Amniotic stem cell (primary cell): ENCODE results near the gene SHISA8.
"Not testable (repeated sequence)": the region's sequence is repeated elsewhere in the genome, so short reads cannot be mapped to it uniquely, and the experiment has no call there.

Experiments
- DNase-seq: peaks from one replicate; lab custom pipeline; 2025; lab: John Stamatoyannopoulos, UW

SHISA8 gene

GRCh38 chr22:41898645-41899044, 16.2 kb downstream of the SHISA8 start:
- no peak for DNase-seq

DNA sequence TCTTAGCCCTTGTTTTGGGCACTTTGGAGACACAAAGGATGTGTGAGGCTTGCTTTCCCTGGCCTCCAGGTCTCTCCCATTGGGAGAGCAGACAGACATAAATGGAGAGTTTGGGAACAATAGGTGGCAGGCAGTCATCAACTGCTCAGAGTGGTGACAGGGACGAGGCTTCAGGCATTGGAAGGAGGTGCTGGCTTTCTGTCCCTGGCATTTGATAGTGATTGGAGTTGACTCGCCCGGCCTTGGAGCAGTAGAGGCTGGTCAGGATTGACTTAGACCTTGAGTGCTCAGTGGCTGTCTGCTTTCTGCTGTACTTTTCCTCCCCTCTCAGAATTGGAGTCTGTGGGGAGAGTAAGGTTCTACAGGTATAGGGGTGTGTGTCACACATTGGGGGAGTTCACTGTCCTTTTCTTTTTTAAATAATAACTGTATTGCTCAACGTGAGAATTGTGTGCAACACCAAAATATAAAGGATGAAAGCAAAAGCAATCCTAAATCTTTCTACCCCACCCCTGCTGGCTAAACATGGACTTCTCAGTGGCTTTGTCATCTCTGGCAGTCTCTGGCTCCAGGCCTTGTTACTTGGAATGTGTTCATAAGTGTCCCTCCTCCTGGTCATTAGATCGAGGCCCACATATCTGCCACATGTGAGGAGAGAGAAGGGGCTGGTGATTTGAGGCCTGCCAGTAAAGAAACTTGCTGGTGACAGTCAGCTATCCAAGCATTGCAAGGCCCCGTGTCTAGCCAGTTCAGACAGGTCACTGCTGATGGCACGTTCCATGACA, 21.1 kb downstream of the SHISA8 start:
- no peak for DNase-seq

- DNase-seq: no peak
Measured at GRCh38 chr22:41892721-41893120, 22.2 kb downstream of the SHISA8 start.

DNA sequence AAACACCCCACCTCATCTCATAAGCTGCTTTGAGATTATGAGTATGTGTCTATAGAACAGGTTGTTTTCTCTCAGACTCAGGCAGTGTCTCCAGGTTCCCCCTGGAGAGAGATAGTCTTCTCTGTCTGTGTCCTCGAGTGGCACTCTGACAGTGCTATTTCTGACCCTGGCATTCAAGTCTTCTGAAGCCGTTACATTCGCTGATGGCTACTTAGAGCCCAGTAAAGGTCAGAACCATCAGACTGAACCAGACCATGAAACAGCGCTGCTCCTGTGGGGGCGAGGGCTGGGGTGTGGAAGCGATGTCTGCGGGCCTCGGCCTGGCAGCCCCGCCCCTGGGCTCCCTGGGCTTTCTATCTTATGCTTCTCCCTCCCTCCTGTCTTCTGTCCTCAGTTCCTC, 23.5 kb downstream of the SHISA8 start:
- DNase-seq: no peak

DNA sequence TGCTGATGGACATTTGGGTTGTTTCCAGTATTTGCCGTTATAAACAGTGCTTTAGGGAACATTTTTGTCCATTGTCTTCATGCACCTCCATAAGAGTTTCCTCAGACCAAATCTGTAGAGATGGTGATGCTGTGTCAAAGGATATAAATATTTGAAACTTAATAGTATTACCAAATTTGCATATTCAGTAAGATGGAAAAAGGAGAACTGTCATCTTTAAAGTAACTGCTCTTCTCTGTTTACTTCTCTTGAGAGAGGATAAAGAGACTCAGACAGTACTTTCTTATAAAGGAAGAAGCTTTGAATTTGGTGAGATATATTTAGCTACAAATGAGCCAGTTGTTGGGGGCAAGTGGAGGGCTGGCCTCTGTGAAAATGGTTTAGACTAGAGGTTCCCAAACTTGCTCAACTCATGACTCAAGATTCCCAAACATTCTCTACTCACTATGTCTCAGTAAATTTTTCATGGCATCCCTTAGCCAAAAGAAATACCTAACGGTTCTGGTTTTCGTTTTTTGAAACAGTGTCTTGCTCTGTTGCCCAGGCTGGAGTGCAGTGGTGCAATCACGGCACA, 26.2 kb downstream of the SHISA8 start:
- DNase-seq: no peak

DNA sequence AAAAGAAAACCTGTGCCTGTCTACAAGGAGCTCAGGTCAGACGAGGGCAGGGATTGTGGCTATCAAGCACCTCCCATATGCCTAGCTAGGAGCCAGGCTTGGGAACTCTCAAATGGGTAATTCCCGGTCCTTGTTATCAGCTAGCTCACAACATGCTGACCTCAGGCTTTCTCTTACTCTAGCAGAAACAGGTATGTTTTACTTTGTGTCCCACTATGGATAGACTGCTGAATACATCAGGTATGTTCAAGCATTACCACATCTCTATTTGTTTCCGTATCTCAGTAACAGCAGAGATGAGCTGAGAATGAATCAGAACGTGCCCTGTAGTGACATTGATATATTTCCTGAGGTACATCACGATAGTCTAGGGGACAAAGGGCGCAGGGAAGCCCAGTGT, 29.4 kb downstream of the SHISA8 start:
- DNase-seq: no peak

GRCh38 chr22:41885116-41885515, 29.8 kb downstream of the SHISA8 start:
- no peak for DNase-seq

DNA sequence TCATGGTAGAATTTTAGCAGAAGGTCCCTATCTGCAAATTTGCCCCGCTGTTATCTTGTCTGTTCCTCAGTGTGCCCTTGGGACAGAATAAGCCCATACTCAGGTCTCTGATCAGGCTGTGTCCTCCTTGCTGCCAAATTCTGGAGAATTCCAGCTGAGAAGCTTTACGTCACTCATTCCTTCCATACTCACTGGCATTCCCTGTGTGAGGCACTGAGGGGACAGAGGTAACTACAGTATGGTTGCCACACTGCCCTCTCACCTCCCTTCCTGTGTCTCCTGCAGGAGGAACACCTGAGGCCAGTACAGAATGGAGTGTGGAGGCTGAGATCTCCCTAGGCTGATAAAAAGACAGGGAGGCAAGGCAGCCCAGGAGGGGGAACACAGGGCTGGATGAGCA, 31.5 kb downstream of the SHISA8 start:
- no peak for DNase-seq

DNA sequence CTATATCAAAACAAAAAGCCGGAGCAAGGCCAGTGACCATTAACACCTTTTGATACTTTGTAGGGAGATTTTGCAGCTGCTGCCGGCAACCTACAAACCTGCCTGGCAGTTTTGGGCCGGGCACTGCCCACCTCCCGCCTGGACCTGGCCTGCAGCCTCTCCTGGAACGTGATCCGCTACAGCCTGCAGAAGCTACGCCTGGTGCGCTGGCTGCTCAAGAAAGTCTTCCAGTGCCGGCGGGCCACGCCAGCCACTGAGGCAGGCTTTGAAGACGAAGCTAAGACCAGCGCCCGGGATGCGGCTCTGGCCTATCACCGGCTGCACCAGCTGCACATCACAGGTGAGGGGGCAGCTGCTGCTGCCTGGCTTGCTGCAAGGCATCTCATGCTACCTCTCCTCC, 34.2 kb downstream of the SHISA8 start:
- DNase-seq: no peak

DNA sequence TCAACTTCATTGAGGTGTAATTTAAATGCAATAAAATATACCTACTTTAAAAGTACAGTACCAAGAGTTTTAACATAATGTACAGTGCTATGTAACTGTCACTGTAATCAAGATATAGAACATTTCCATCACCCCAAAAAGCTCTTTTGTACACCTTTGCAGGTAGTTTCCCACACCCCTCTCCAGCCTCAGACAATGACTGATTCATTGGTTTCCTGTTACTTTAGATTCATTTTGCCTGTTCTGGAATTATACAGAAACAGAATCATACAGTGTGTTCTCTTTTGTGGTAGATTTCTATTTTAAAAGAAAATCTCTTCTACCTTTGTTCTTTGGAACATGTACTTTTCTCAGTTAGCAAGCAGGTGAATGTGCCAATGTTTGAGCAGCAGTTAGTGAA, 38.2 kb downstream of the SHISA8 start:
- no peak for DNase-seq

GRCh38 chr22:41876275-41876674, 38.6 kb downstream of the SHISA8 start:
- no peak for DNase-seq

DNA sequence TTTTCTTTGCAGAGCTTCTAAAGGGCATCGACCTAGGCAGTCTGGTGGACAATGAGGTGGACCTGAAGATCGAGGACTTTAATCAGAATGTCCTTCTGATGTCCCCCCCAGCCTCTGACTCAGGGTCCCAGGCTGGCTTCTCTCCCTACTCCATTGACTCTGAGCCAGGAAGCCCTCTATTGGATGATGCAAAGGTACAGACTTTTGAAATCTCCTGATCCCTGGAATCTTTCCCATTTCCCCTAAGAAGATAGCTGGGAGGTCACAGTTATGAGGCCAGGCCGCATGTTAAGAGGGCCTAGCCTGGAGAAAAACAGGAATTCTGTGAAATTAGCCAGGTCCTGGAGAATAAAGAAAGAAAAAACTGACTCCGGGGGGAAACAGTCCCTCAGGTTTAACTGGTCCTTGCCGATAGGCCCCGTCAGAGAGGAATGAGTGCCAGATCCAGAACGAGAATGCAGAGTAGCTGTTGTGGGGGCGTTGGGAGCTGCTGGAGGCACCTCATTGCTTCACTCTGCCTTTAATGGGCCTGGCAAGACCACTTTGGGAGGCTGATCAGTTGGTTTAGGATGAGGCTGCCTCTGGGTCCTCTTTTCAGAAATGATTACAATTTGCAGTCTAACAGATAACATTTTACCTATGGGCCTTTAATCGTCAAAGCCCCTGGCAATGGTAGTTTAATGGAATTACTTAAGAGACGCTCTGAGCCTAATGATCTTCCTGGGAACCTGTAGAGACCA, 39.2 kb downstream of the SHISA8 start:
- no peak for DNase-seq

DNA sequence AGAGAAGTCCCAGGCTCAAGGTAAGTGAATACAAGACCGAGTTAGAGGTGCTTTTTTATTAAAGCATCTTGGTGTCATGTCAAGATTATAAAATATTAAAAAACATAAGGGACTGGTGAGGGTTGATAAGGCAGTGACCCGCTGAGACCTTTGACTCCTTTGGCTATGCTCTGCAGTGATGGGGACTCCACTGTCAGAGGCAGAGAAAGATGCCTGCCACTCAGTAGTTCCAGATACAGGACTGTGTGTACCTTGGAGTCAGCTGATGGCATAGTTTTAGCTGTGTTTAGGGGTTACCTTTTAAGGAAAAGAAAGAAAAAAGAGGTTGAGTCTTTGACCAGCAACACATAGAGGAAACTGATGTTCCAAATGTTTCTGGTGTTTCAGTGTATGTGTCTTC, 40.8 kb downstream of the SHISA8 start:
- no peak for DNase-seq

GRCh38 chr22:41873391-41873790, 41.5 kb downstream of the SHISA8 start:
- DNase-seq: no peak

DNA sequence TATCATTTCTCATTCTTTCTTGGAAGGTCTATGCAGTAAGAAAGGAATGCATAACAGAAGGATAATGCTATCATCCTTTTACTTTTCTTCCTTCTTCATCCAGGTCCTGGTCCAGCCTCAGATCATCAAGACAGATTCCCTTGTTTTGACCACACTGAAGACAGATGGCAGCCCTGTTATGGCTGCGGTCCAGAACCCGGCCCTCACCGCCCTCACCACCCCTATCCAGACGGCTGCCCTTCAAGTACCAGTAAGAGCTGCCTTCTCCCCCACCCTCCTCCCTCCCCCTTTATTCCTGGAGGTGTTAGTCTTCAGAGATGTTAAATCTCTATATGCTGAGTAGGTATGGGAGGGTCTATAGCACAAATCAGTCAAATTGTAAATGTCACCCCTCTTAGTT, 44.1 kb downstream of the SHISA8 start:
- no peak for DNase-seq

DNA sequence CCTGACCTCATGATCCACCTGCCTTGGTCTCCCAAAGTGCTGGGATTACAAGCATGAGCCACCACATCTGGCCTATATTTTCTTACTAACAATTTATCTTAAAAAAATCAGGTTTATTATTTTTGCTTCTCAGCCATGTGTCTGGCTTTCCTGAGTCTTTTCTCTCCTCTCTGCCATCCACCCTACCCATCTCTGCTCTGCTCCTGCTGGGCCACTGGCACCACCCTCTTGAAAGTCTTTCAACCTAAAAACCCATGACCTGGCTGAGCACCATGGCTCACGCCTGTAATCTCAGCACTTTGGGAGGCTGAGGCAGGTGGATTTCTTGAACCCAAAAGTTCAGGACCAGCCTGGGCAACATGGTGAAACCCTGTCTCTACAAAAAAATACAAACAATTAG, 44.8 kb downstream of the SHISA8 start:
- not testable (repeated sequence) for DNase-seq

DNA sequence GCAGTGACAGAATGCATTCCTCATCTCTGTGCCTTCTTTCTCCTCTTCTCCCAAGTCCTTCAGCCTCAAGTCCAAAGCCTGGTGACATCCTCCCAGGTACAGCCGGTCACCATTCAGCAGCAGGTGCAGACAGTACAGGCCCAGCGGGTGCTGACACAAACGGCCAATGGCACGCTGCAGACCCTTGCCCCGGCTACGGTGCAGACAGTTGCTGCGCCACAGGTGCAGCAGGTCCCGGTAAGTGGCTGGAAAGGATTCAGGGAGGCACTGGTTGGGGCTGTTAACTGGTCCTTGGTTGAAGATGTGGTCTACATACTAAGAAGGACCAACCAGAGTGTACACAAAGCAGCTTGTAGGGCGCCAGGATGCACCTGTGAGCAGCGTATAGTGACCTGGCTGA, 46.3 kb downstream of the SHISA8 start:
- no peak for DNase-seq

DNA sequence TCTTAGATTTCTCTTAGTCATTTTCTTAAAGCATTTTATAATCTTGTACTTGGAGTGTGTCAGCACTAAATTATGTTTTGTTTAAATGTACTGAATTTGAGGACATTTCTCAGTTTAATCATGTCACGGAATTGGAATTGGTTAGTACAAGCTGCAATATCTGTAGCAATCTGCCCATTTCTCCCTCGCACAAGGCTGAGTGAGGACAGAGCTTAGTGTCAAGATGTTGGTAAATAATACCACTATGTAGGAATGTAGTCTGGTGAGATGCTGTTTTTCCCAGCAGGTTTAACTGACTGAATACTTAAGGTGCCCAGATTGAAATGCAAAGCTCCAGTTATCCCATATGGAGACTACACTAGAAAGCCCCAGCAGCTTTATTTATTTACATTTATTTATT, 51.4 kb downstream of the SHISA8 start:
- DNase-seq: no peak

DNA sequence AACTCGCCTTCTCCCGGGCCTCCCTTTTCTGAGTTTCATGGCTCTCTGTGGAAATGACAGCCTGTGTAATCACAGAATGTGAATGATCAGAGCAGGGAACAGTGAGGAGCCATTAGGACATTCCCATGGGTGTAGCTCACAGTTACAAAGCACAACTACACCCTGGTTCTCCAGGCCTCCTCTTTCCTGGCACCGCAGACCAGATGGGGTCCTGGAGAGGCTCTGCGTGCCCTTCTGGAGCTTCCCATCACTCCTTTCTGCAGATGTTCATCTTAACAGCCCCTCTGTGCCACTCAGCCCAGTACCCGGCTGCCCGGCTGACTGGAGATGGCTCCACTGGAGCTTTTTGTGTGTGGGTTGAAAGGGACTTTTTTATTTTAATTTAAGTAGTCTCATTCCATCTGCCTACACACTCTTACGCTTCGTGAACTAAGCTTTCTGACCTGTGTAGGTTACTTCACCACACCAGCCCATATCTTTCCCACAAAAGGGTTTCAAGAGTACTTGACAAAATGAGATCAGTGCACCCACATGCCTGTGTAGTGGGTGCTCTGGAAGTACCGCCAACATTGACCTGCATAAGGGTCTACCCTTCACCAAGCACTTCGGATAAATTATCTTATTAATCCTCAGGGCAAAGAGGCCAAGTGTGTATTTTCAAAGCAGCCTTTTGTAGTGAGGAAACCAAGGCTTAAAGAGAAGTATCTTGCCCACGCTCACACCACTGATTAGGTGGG, 52.2 kb downstream of the SHISA8 start:
- DNase-seq: no peak

- DNase-seq: no peak
Measured at GRCh38 chr22:41862160-41862529, 52.7 kb downstream of the SHISA8 start.
